H1 (cell line): ENCODE results near the gene GIPR. TPM values are rescaled to one million over a fixed set of nuclear protein-coding genes. Genes with fewer than 3 reads are reported as not detected.

ENCODE experiments used
- CTCF ChIA-PET: fragments of 300-600 bp; sonication (Branson Sonifier 250); formaldehyde crosslinking; loops from one replicate; lab custom pipeline; 2021; ENCODE audit not compliant: partially characterized antibody; lab: Charles Lee
- POLR2A ChIA-PET: fragments of 300-600 bp; sonication (Branson Sonifier 250); formaldehyde crosslinking; loops from one replicate; lab custom pipeline; 2021; ENCODE audit warnings: inconsistent platforms; ENCODE audit not compliant: partially characterized antibody; lab: Charles Lee
- DNase-seq, 2 experiments: peaks; one replicate each; pipeline versions ENCODE4 v3.0.0 to v3.0.0-alpha.2; 2010 to 2022; ENCODE audit warnings: low spot score in 2 of 2, low read depth in 1 of 2, mixed read lengths in 1 of 2
- FAIRE-seq: peaks from 2 replicates; lab custom pipeline; 2011; peaks lifted over from hg19 to GRCh38; lab: Jason Lieb, UNC
- H2AFZ ChIP-seq: 2 replicates; pipeline ENCODE4 v1.8.1; 2012; ENCODE audit warnings: low read length, inconsistent platforms
- H2AK5ac ChIP-seq: 2 replicates; pipeline ENCODE4 v1.6.1; 2013; ENCODE audit warnings: low read depth, low read length
- H2BK120ac ChIP-seq: replicated peaks from 2 replicates; pipeline ENCODE3; 2013; ENCODE audit warnings: low read depth, low read length, inconsistent platforms
- H2BK12ac ChIP-seq: 2 replicates; pipeline ENCODE4 v1.6.1; 2013; ENCODE audit warnings: low read depth, low read length
- H2BK15ac ChIP-seq: 2 replicates; pipeline ENCODE4 v1.6.1; 2013; ENCODE audit warnings: low read length
- H2BK20ac ChIP-seq: 2 replicates; pipeline ENCODE4 v1.6.1; 2013; ENCODE audit warnings: low read length
- H2BK5ac ChIP-seq: 2 replicates; pipeline ENCODE4 v1.6.1; 2013; ENCODE audit warnings: low read depth, low read length
- H3K14ac ChIP-seq: 2 replicates; pipeline ENCODE4 v1.6.1; 2013; ENCODE audit warnings: inconsistent platforms; ENCODE audit not compliant: insufficient read length
- H3K18ac ChIP-seq: 2 replicates; pipeline ENCODE4 v1.6.1; 2013; ENCODE audit warnings: low read length; ENCODE audit errors: extremely low read depth
- H3K23ac ChIP-seq: 2 replicates; pipeline ENCODE4 v1.6.1; 2013; ENCODE audit warnings: inconsistent platforms; ENCODE audit not compliant: insufficient read length
- H3K23me2 ChIP-seq: 2 replicates; pipeline ENCODE4 v1.6.1; 2013; ENCODE audit warnings: low read depth, low read length
- H3K27ac ChIP-seq: 2 replicates; pipeline ENCODE4 v1.6.1; 2011; ENCODE audit warnings: low read depth, low read length, inconsistent platforms
- H3K27me3 ChIP-seq, 4 experiments: replicated peaks in 1 of 4; 1 replicate in 1 of 4; 2 replicates in 3 of 4; pipeline versions ENCODE4 v1.6.1 to v1.8.1; 2011 to 2013; ENCODE audit warnings: low read length in 3 of 4, mild to moderate bottlenecking in 3 of 4, inconsistent platforms in 2 of 4, mixed read lengths in 2 of 4, moderate library complexity in 1 of 4; ENCODE audit not compliant: control insufficient read depth in 3 of 4, insufficient read depth in 3 of 4; ENCODE audit errors: extremely low read depth in 1 of 4
- H3K36me3 ChIP-seq, 4 experiments: 2 replicates each; pipeline versions ENCODE4 v1.6.1 to v1.8.1; 2011 to 2013; ENCODE audit warnings: mild to moderate bottlenecking in 4 of 4, low read length in 3 of 4, moderate library complexity in 2 of 4, control low read depth in 1 of 4, inconsistent platforms in 1 of 4; ENCODE audit not compliant: insufficient read depth in 4 of 4, control insufficient read depth in 2 of 4
- H3K4ac ChIP-seq: replicated peaks from 2 replicates; pipeline ENCODE3; 2013; ENCODE audit warnings: low read length, low read depth, mixed read lengths, inconsistent platforms; ENCODE audit not compliant: insufficient read length
- H3K4me1 ChIP-seq, 4 experiments: replicated peaks in 1 of 4; 1 replicate in 1 of 4; 2 replicates in 3 of 4; pipeline versions ENCODE4 v1.6.1 to v1.8.1; 2011 to 2013; ENCODE audit warnings: low read length in 3 of 4, inconsistent platforms in 2 of 4, mixed read lengths in 1 of 4; ENCODE audit not compliant: insufficient read depth in 4 of 4, control insufficient read depth in 3 of 4
- H3K4me2 ChIP-seq, 2 experiments: 2 replicates each; pipeline versions ENCODE4 v1.6.1 to v1.8.1; 2011 to 2013; ENCODE audit warnings: low read depth in 2 of 2, low read length in 2 of 2, control low read depth in 1 of 2, inconsistent platforms in 1 of 2, mild to moderate bottlenecking in 1 of 2; ENCODE audit not compliant: insufficient read depth in 1 of 2
- H3K4me3 ChIP-seq, 4 experiments: fragments of 200-600, 300-600 bp in 1 of 4; sonication (generic), shearing (Covaris generic), sonication (Bioruptor Twin) in 1 of 4; 2 replicates each; pipeline versions ENCODE4 v1.5.1 to v1.8.1; 2011 to 2016; ENCODE audit warnings: low read length in 4 of 4, low read depth in 3 of 4, control low read depth in 2 of 4, inconsistent platforms in 2 of 4, mild to moderate bottlenecking in 2 of 4, mixed read lengths in 1 of 4, moderate library complexity in 1 of 4; ENCODE audit not compliant: insufficient read depth in 2 of 4; ENCODE audit errors: extremely low read depth in 1 of 4
- H3K56ac ChIP-seq: replicated peaks from 2 replicates; pipeline ENCODE3; 2013; ENCODE audit warnings: low read depth, mild to moderate bottlenecking, mixed read lengths, low read length, inconsistent platforms; ENCODE audit not compliant: insufficient read length
- H3K79me1 ChIP-seq: 2 replicates; pipeline ENCODE4 v1.6.1; 2013; ENCODE audit warnings: low read depth, low read length, control low read depth
- H3K79me2 ChIP-seq, 2 experiments: 2 replicates each; pipeline versions ENCODE4 v1.6.1 to v1.8.1; 2012 to 2013; ENCODE audit warnings: low read length in 2 of 2, mild to moderate bottlenecking in 2 of 2, inconsistent platforms in 1 of 2; ENCODE audit not compliant: insufficient read depth in 2 of 2, control insufficient read depth in 1 of 2
- H3K9ac ChIP-seq, 4 experiments: replicated peaks in 1 of 4; 1 replicate in 1 of 4; 2 replicates in 3 of 4; pipeline versions ENCODE4 v1.6.1 to v1.8.1; 2011 to 2013; ENCODE audit warnings: low read depth in 3 of 4, low read length in 3 of 4, control low read depth in 2 of 4, mild to moderate bottlenecking in 2 of 4, moderate library complexity in 2 of 4, inconsistent platforms in 1 of 4; ENCODE audit errors: extremely low read depth in 1 of 4
- H3K9me3 ChIP-seq, 2 experiments: 2 replicates each; pipeline versions ENCODE4 v1.6.1 to v1.8.1; 2012 to 2013; ENCODE audit warnings: mild to moderate bottlenecking in 2 of 2, moderate library complexity in 2 of 2, control low read depth in 1 of 2, inconsistent platforms in 1 of 2, low read depth in 1 of 2, low read length in 1 of 2, mixed read lengths in 1 of 2; ENCODE audit not compliant: insufficient read depth in 2 of 2
- H4K20me1 ChIP-seq, 2 experiments: replicated peaks in 1 of 2; 2 replicates each; pipeline versions ENCODE3 to v1.8.1; 2011 to 2013; ENCODE audit warnings: inconsistent platforms in 2 of 2, low read length in 2 of 2, mild to moderate bottlenecking in 1 of 2; ENCODE audit not compliant: insufficient read depth in 2 of 2, control insufficient read depth in 1 of 2
- H4K5ac ChIP-seq: 2 replicates; pipeline ENCODE4 v1.6.1; 2013; ENCODE audit warnings: low read length, low read depth, mixed read lengths, inconsistent platforms; ENCODE audit not compliant: insufficient read length
- H4K8ac ChIP-seq: 2 replicates; pipeline ENCODE4 v1.8.0; 2013; ENCODE audit warnings: mild to moderate bottlenecking, moderate library complexity, low read length, inconsistent platforms; ENCODE audit not compliant: insufficient read depth; ENCODE audit errors: extremely low read depth
- H4K91ac ChIP-seq: replicated peaks from 2 replicates; pipeline ENCODE3; 2013; ENCODE audit warnings: low read length, mixed read lengths, inconsistent platforms; ENCODE audit not compliant: insufficient read length
- ASH2L ChIP-seq: fragments of 200-600, 300-600 bp; sonication (generic); IDR thresholded peaks from one replicate; pipeline ENCODE4 v1.7.1; 2017; ENCODE audit warnings: low read length
- CEBPB ChIP-seq: IDR thresholded peaks from 2 replicates; pipeline ENCODE4 v1.6.1; 2012; ENCODE audit warnings: low read depth, low read length
- GABPA ChIP-seq: IDR thresholded peaks from 2 replicates; pipeline ENCODE4 v1.6.1; 2011; ENCODE audit warnings: mild to moderate bottlenecking, low read length, moderate library complexity, borderline replicate concordance; ENCODE audit not compliant: insufficient read depth
- KDM4A ChIP-seq: IDR thresholded peaks from one replicate; pipeline ENCODE4 v1.7.1; 2012; ENCODE audit warnings: low read depth, mild to moderate bottlenecking, moderate library complexity, low read length, inconsistent platforms; ENCODE audit not compliant: severe bottlenecking
- SIRT6 ChIP-seq: IDR thresholded peaks from one replicate; pipeline ENCODE4 v1.7.1; 2012; ENCODE audit warnings: low read length, inconsistent platforms
- SP4 ChIP-seq: IDR thresholded peaks from 2 replicates; pipeline ENCODE4 v1.6.1; 2012; ENCODE audit warnings: low read length, inconsistent platforms
- WGBS, 2 experiments: shearing (Covaris generic) in 1 of 2; methylation state at CpG; one replicate each; pipeline versions ENCODE4 v1.1.6 to v1.1.7; 2013 to 2015; ENCODE audit warnings: low lambda C conversion rate in 2 of 2, mixed read lengths in 2 of 2, inconsistent platforms in 1 of 2, low coverage in 1 of 2, missing lambda C conversion rate in 1 of 2; ENCODE audit not compliant: insufficient replicate concordance in 2 of 2, insufficient coverage in 1 of 2, insufficient read length in 1 of 2; ENCODE audit errors: extremely low coverage in 1 of 2, missing lambda C conversion rate in 1 of 2; 5-methylcytosine and 5-hydroxymethylcytosine counted together
- polyA plus RNA-seq, 7 experiments: library from polyadenylated mRNA; depleted of rRNA in 3 of 7; stranded (reverse) in 5 of 7; unstranded in 2 of 7; fragments of >200 nt in 5 of 7; fragments of 200-250 nt in 2 of 7; gene quantifications; 1 replicate in 5 of 7; 2 replicates in 1 of 7; 4 replicates in 1 of 7; pipeline versions ENCODE4 v1.2.1 to v1.2.3, GENCODE V29; 2011 to 2013; ENCODE audit warnings: missing spikeins in 2 of 7, mixed read lengths in 2 of 7
- total RNA-seq: library from RNA; stranded (reverse); fragmentation: NEBNext Ultra II Directional; extraction: Animal tissue kit (Norgen Biotek cat#: 25700); gene quantifications from 2 replicates; pipeline ENCODE4 v1.2.1, GENCODE V29; 2021
- TF ChIP-seq, protein P1 (sequence below): IDR thresholded peaks from 2 replicates; pipeline ENCODE4 v1.6.1; 2012; ENCODE audit warnings: inconsistent platforms
- TF ChIP-seq, protein P2 (sequence below): IDR thresholded peaks from 2 replicates; pipeline ENCODE4 v1.6.1; 2011; ENCODE audit warnings: low read depth, mild to moderate bottlenecking, low read length; ENCODE audit not compliant: insufficient read depth

GIPR gene
- total and polyA plus RNA-seq, 2 of the 8 experiments (the other 6 are each of a cell fraction or from before 2014, with no cell fraction given), result 0.42 to 1.3 TPM

DNA sequence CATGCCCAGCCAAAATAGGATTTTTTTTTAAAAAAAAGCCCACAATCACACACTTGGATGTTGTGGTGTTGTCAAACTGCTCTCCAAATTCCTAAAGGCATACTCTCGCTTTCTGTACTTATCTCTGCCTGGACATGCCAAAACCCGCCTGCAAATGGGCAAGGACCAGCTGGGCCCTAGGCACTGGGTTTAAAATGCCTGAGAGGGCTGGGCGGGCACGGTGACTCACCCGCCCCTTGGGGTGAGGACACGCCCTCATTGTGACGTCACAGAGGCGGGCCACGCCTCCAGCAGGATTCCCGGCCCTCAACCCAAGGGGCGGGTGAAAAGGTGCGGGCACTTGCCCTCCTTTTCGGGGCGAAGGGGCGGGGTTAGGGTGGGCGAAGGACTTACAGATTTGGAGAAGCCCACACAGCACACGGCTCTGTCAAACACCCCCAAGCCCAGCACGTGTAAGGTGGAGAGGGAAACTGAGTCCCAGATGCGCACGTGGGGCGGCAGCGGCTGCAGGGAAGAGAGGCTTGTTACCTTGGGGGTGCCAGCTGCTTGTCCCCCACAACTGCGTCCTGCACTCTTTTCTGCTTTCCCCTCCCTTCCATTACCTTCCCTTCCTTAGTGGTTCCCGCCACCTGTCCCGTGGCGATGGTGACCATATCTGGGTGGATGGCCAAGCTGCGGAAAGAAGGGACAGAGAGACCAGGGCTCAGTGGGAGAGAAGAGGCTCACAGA is 35.4 kb upstream of the GIPR start:
- Histone ChIP-seq H4K5ac (no peak overlapping the region), H3K9ac (peak overlapping the region in 1 of 4 experiments; percentile 29; a peak in 2 of 7 replicates), H4K20me1 (no peaks in the 10 kb centered on the region), H3K4me3 (peak overlapping the region; percentile 22 to 50 (median 36); a peak in 7 of 8 replicates), H4K91ac (peak overlapping the region; percentile 6), H3K36me3 (0 out of 8 replicates have a peak, but pooled peaks cover 0 to 4% (median 0%) of the 10 kb centered on the region in 4 experiments), H3K14ac (no peak overlapping the region), H4K8ac (peak overlapping the region; percentile 7), H3K23ac (no peak overlapping the region), H3K27me3 (no peaks in the 10 kb centered on the region), H3K79me1 (no peaks in the 10 kb centered on the region), H3K4ac (peak overlapping the region; percentile 3), H2BK5ac (peak overlapping the region; percentile 85), H3K4me2 (peak overlapping the region; percentile 60 to 77), H2AK5ac (0 out of 2 replicates have a peak overlapping the region, but pooled peaks have one; percentile 24), H2BK120ac (no peak overlapping the region), H2BK15ac (peak overlapping the region; percentile 97; the same call in 1 of the 2 replicates), H3K56ac (no peak overlapping the region), H3K23me2 (peaks cover 4% of the 10 kb centered on the region; the same call in 1 of the 2 replicates), H3K4me1 (peaks cover 0 to 8% (median 7%) of the 10 kb centered on the region in 4 experiments; a peak in 5 of 7 replicates), H2BK12ac (peak overlapping the region; percentile 94; the same call in 1 of the 2 replicates), H3K27ac (0 out of 2 replicates have a peak overlapping the region, but pooled peaks have one; percentile 1), H3K9me3 (no peaks in the 10 kb centered on the region), H2BK20ac (no peak overlapping the region), H3K18ac (peak overlapping the region; percentile 89), H3K79me2 (no peaks in the 10 kb centered on the region), H2AFZ (peak overlapping the region; percentile 48; the same call in 1 of the 2 replicates)
- FAIRE-seq (peak; percentile 81), DNase-seq (peak in 1 of 2 experiments; percentile 99)
- POLR2A ChIA-PET, result interaction anchor here (0.6 to 10.3 kb wide), 6 partner anchors 9 to 29 kb away, joined by 3 to 119 read pairs (median 4); no protein-coding TSS in a partner anchor
- 20% methylated on average over 26 of the region's 27 CpGs; no CpG with 5 or more reads in 1 of the 2 experiments for WGBS, 2 experiments
- CTCF ChIA-PET, result interaction anchor here (0.6 to 5.2 kb wide), 8 partner anchors 9 to 1612 kb away, joined by 3 to 36 read pairs (median 4); no protein-coding TSS in a partner anchor
- TF ChIP-seq ASH2L, result no peak
- no peak for TF ChIP-seq KDM4A
- no peak for TF ChIP-seq SIRT6
- TF ChIP-seq, protein P1, sequence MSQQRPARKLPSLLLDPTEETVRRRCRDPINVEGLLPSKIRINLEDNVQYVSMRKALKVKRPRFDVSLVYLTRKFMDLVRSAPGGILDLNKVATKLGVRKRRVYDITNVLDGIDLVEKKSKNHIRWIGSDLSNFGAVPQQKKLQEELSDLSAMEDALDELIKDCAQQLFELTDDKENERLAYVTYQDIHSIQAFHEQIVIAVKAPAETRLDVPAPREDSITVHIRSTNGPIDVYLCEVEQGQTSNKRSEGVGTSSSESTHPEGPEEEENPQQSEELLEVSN, result no peak
- no peak for TF ChIP-seq GABPA
- TF ChIP-seq CEBPB, result no peak
- TF ChIP-seq SP4, result 0 out of 2 replicates have a peak, but pooled peaks have one; percentile 46
- TF ChIP-seq, protein P2, sequence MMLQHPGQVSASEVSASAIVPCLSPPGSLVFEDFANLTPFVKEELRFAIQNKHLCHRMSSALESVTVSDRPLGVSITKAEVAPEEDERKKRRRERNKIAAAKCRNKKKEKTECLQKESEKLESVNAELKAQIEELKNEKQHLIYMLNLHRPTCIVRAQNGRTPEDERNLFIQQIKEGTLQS, result 0 out of 2 replicates have a peak, but pooled peaks have one; percentile 18
